Stimulated activated CD8-positive, alpha-beta memory T cell treated with anti-CD3 and anti-CD28 coated beads, Interleukin-12 subunit alpha, Interleukin-12 subunit beta, amount 100 ng/mL, for 24 hours (primary cell): ENCODE measurements around the gene LHX2.
"Not testable (repeated sequence)": the region's sequence is repeated elsewhere in the genome, so short reads cannot be mapped to it uniquely, and the experiment has no call there.

Experiments used
- DNase-seq: peaks from one replicate; pipeline ENCODE4 v3.0.0-alpha.2; 2020; ENCODE audit errors: extremely low read depth

Gene LHX2

GRCh38 chr9:124011460-124012301 lies at the start of gene LHX2:
Gene LHX2 (plus strand): TSS chr9:124011768. CDS start chr9:124012349, 581 bp downstream.
- peak; percentile 12 for DNase-seq

- no peak for DNase-seq
These were observed 46.8 kb upstream of the LHX2 start for GRCh38 chr9:123964761-123965160.

- no peak for DNase-seq
These were observed 45.5 kb upstream of the LHX2 start for GRCh38 chr9:123965801-123966686.

- no peak for DNase-seq
These were observed 44.2 kb upstream of the LHX2 start for GRCh38 chr9:123967323-123967722.

GRCh38 chr9:123972618-123973017 lies 39.0 kb upstream of the LHX2 start:
- DNase-seq, result no peak

GRCh38 chr9:123973590-123974223 lies 37.9 kb upstream of the LHX2 start:
- DNase-seq, result no peak

- DNase-seq, result no peak
These were observed 37.1 kb upstream of the LHX2 start for GRCh38 chr9:123974471-123974870.

GRCh38 chr9:123975871-123976270 lies 35.7 kb upstream of the LHX2 start:
- DNase-seq, result no peak

GRCh38 chr9:123976579-123976978 lies 35.0 kb upstream of the LHX2 start:
- not testable (repeated sequence) for DNase-seq

- DNase-seq, result no peak
These were observed 32.6 kb upstream of the LHX2 start for GRCh38 chr9:123978981-123979380.

- DNase-seq, result no peak
These were observed 29.0 kb upstream of the LHX2 start for GRCh38 chr9:123982535-123982934.

- no peak for DNase-seq
These were observed 28.5 kb upstream of the LHX2 start for GRCh38 chr9:123983047-123983446.

GRCh38 chr9:123984802-123985201 lies 26.8 kb upstream of the LHX2 start:
- no peak for DNase-seq

- DNase-seq, result no peak
These were observed 25.7 kb upstream of the LHX2 start for GRCh38 chr9:123985869-123986268.

- no peak for DNase-seq
These were observed 21.1 kb upstream of the LHX2 start for GRCh38 chr9:123990427-123990826.

- DNase-seq, result not testable (repeated sequence)
These were observed 18.9 kb upstream of the LHX2 start for GRCh38 chr9:123992679-123993078.

- DNase-seq, result peak; percentile 23
These were observed 14.7 kb upstream of the LHX2 start for GRCh38 chr9:123996731-123997421.

- no peak for DNase-seq
These were observed 13.8 kb upstream of the LHX2 start for GRCh38 chr9:123997665-123998277.

- no peak for DNase-seq
These were observed 13.2 kb upstream of the LHX2 start for GRCh38 chr9:123998278-123998925.

GRCh38 chr9:123998970-123999621 lies 12.5 kb upstream of the LHX2 start:
- no peak for DNase-seq
